ENCODE data around the gene UROC1. TPM values are rescaled to one million over a fixed set of nuclear protein-coding genes. Genes with fewer than 3 reads are reported as not detected.

UROC1 gene
- total RNA-seq, 1 experiment from 2014 or later: not detected

GRCh38 chr3:126454437-126455198, 63.0 kb downstream of the UROC1 start:
- H3K27ac ChIP-seq (ENCODE audit: insufficient read length, low read depth, low read length): no peak overlapping the region
- Mint-ChIP-seq H3K4me3 (no peak overlapping the region), H3K9me3 (no peaks in the 10 kb centered on the region), H3K4me1 (peaks cover 0 to 1% of the 10 kb centered on the region in 2 experiments; a peak in 2 of 4 replicates), H3K27me3 (ENCODE audit: low read depth) (no peaks in the 10 kb centered on the region), H3K36me3 (ENCODE audit: insufficient read depth in 1 of 3, low read depth in 3 of 3) (peaks cover 12 to 66% (median 59%) of the 10 kb centered on the region in 3 experiments), H3K27ac (no peak overlapping the region)
- H3K27me3 ChIP-seq (ENCODE audit: insufficient read depth, low read length): no peaks in the 10 kb centered on the region
- peak overlapping the region; percentile 13 for H3K9ac ChIP-seq (ENCODE audit: extremely low read depth, insufficient read length, low read length)
- no peaks in the 10 kb centered on the region for H3K9me3 ChIP-seq (ENCODE audit: control insufficient read depth, low read depth, low read length)
- no peaks in the 10 kb centered on the region for H3K79me1 ChIP-seq (ENCODE audit: insufficient read depth, low read depth, low read length, poor library complexity, severe bottlenecking)
- no peaks in the 10 kb centered on the region for H3K4me1 ChIP-seq (ENCODE audit: insufficient read depth, low read length)
- H3K23ac ChIP-seq (ENCODE audit: insufficient read length, low read depth, low read length): no peak overlapping the region
- no peaks in the 10 kb centered on the region for H3K79me2 ChIP-seq (ENCODE audit: insufficient read depth, low read length)
- no peak overlapping the region for H3K4ac ChIP-seq (ENCODE audit: low read depth, low read length)
- H2AFZ ChIP-seq (ENCODE audit: low read length): no peak overlapping the region
- no peak overlapping the region for H4K91ac ChIP-seq (ENCODE audit: insufficient read length, low read depth, low read length)
- H3K23me2 ChIP-seq (ENCODE audit: insufficient read length, low read depth, low read length, poor library complexity, severe bottlenecking): no peaks in the 10 kb centered on the region
- no peak overlapping the region for H3K4me2 ChIP-seq (ENCODE audit: insufficient read depth, insufficient read length, low read length)
- no peak overlapping the region for H2BK15ac ChIP-seq (ENCODE audit: low read depth, low read length)
- no peak overlapping the region for H4K8ac ChIP-seq (replicated peaks; ENCODE audit: insufficient read length, low read depth, low read length)
- H2BK20ac ChIP-seq (ENCODE audit: low read depth, low read length, poor library complexity, severe bottlenecking): no peak overlapping the region
- H2AK5ac ChIP-seq (ENCODE audit: insufficient read length, low read length): no peak overlapping the region
- H3K18ac ChIP-seq (ENCODE audit: insufficient read length, low read depth, low read length): no peak overlapping the region
- no CpG with 5 or more reads among the region's 6 CpGs for WGBS (ENCODE audit: extremely low coverage, insufficient read length, low lambda C conversion rate)
- no peak overlapping the region for H4K5ac ChIP-seq (ENCODE audit: insufficient read length, low read depth, low read length)
- H2BK5ac ChIP-seq (ENCODE audit: insufficient read length, low read length): no peak overlapping the region
- TF ChIP-seq, protein P1, sequence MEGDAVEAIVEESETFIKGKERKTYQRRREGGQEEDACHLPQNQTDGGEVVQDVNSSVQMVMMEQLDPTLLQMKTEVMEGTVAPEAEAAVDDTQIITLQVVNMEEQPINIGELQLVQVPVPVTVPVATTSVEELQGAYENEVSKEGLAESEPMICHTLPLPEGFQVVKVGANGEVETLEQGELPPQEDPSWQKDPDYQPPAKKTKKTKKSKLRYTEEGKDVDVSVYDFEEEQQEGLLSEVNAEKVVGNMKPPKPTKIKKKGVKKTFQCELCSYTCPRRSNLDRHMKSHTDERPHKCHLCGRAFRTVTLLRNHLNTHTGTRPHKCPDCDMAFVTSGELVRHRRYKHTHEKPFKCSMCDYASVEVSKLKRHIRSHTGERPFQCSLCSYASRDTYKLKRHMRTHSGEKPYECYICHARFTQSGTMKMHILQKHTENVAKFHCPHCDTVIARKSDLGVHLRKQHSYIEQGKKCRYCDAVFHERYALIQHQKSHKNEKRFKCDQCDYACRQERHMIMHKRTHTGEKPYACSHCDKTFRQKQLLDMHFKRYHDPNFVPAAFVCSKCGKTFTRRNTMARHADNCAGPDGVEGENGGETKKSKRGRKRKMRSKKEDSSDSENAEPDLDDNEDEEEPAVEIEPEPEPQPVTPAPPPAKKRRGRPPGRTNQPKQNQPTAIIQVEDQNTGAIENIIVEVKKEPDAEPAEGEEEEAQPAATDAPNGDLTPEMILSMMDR (conservative IDR thresholded peaks at IDR 0.05): no peak
- H3K14ac ChIP-seq (ENCODE audit: insufficient read depth, low read length): no peak overlapping the region
- no peak overlapping the region for H3K56ac ChIP-seq (ENCODE audit: insufficient read length, low read depth, low read length)
- H2BK12ac ChIP-seq (ENCODE audit: insufficient read length, low read depth, low read length): no peak overlapping the region
- DNase-seq: no peak
- H2BK120ac ChIP-seq (ENCODE audit: low read depth, low read length, poor library complexity, severe bottlenecking): no peak overlapping the region
- H3T11ph ChIP-seq (ENCODE audit: low read length): no peak overlapping the region
- no peaks in the 10 kb centered on the region for H4K20me1 ChIP-seq (ENCODE audit: control insufficient read depth, insufficient read depth, insufficient read length)
